ENCODE data around the gene ANK2.

ANK2 gene

DNA sequence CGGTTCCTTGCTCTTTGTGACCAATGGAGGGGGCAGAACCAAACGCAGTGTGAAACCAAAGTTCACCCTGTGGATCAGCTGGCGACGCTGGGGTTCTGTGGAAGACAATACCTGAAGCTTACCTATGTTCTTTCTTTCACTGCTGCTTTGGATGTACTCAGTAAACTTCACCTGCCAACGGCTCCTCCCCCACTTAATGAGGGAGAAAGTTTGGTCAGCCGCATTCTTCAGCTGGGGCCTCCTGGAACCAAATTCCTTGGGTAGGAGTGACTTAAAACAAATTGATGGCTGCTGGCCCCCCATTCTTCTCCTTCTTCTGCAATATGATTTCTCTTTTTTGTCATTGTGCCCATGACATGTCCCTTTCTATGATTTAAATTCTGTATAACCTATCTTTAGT, 282.4 kb downstream of the ANK2 start:
- no peak overlapping the region for H3K4me3 ChIP-seq (ENCODE audit: low read depth, low read length)
- TF ChIP-seq, protein P1, sequence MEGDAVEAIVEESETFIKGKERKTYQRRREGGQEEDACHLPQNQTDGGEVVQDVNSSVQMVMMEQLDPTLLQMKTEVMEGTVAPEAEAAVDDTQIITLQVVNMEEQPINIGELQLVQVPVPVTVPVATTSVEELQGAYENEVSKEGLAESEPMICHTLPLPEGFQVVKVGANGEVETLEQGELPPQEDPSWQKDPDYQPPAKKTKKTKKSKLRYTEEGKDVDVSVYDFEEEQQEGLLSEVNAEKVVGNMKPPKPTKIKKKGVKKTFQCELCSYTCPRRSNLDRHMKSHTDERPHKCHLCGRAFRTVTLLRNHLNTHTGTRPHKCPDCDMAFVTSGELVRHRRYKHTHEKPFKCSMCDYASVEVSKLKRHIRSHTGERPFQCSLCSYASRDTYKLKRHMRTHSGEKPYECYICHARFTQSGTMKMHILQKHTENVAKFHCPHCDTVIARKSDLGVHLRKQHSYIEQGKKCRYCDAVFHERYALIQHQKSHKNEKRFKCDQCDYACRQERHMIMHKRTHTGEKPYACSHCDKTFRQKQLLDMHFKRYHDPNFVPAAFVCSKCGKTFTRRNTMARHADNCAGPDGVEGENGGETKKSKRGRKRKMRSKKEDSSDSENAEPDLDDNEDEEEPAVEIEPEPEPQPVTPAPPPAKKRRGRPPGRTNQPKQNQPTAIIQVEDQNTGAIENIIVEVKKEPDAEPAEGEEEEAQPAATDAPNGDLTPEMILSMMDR (IDR thresholded peaks at IDR 0.05; ENCODE audit: borderline replicate concordance, insufficient read depth, low read depth, low read length), result no peak

DNA sequence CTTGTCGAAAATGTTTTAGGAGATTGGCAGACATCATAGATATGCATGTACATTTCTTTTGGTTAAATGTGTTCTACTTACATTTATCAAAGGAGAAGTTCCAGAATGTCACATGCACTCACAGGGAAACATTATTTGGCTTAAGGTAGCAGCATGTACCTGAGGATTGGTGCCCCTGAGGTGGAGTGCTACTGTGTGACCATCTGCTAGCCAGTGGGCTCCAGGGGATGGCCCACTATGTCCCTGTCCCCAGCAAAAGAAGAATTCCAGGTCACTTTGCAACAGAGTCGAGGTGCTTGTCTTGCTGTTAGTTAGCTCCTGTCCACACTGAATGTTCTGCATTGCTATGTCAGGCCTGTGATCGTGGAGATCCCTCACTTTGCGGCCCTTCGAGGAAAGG, 283.2 kb downstream of the ANK2 start:
- TF ChIP-seq, protein P1 (IDR thresholded peaks at IDR 0.05; ENCODE audit: borderline replicate concordance, insufficient read depth, low read depth, low read length), result no peak
- no peak overlapping the region for H3K4me3 ChIP-seq (ENCODE audit: low read depth, low read length)

DNA sequence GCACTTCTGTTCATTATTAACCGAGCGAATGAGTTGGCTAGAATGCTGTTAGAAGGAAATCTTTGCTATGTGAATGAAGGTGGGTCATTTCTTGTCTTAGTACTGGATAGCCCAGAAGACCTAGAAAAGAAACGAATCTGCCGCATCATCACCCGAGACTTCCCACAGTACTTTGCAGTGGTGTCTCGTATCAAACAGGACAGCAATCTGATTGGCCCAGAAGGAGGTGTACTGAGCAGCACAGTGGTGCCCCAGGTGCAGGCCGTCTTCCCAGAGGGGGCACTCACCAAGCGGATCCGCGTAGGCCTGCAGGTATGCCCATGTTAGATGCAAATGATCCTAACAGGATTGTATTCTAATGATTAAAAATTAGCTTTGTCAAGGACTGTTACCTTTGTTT, 286.3 kb downstream of the ANK2 start:
- TF ChIP-seq, protein P1 (IDR thresholded peaks at IDR 0.05; ENCODE audit: borderline replicate concordance, insufficient read depth, low read depth, low read length), result no peak

DNA sequence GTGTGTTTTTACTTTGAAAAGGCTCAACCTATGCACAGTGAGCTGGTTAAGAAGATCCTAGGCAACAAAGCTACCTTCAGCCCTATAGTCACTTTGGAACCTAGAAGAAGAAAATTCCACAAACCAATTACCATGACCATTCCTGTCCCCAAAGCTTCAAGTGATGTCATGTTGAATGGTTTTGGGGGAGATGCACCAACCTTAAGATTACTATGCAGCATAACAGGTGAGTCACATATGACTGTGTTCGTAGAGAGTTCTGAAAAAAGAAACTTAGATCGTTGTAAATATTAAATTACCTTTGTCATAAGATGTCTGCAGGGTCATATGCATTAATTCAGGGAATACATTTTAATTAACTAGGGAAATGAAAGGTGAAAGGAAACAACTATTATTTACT, 287.1 kb downstream of the ANK2 start:
- TF ChIP-seq, protein P1 (IDR thresholded peaks at IDR 0.05; ENCODE audit: borderline replicate concordance, insufficient read depth, low read depth, low read length), result no peak
- no peak overlapping the region for H3K4me3 ChIP-seq (ENCODE audit: low read depth, low read length)

More for the DNA sequence above, 286.3 kb downstream of the ANK2 start:
- H3K4me3 ChIP-seq (ENCODE audit: low read depth, low read length), result no peak overlapping the region

DNA sequence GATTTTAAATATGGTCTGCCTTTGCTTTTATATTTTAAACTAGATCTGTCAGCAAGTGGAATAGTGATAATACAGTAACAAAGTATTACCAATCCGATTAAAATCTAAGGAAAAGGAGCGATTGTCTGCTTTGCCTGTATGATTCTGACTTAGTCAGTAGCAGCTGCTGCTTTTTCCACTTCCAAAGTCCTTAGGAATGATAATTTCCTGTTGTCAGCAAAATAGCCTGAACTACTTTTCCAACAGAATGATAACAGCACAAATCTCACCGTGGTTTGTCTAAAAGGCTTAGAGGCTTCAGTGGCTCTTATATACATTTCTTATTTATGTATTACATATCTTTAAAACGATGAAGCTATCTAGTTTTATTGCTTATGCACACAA, 290.0 kb downstream of the ANK2 start:
- H3K4me3 ChIP-seq (ENCODE audit: low read depth, low read length), result no peak overlapping the region
- TF ChIP-seq, protein P1 (IDR thresholded peaks at IDR 0.05; ENCODE audit: borderline replicate concordance, insufficient read depth, low read depth, low read length), result no peak

DNA sequence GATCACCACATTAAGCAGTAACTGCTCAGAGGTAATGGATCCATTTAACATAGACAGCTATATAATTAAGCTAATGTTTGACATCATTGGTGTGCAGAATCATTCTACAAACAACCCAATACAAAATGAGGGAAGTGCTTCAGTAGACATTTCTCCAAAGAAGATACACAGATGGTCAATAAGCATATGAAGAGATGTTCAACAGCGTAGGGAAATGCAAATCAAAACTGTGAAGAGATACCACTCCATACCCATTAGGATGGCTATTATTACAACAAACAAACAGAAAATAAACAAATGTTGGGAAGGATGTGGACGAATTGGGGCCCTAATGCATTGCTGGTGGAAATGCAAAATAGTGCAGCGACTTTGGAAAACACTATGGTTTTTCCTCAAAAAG, 294.6 kb downstream of the ANK2 start:
- no peak overlapping the region for H3K4me3 ChIP-seq (ENCODE audit: low read depth, low read length)
- TF ChIP-seq, protein P1 (IDR thresholded peaks at IDR 0.05; ENCODE audit: borderline replicate concordance, insufficient read depth, low read depth, low read length), result no peak

DNA sequence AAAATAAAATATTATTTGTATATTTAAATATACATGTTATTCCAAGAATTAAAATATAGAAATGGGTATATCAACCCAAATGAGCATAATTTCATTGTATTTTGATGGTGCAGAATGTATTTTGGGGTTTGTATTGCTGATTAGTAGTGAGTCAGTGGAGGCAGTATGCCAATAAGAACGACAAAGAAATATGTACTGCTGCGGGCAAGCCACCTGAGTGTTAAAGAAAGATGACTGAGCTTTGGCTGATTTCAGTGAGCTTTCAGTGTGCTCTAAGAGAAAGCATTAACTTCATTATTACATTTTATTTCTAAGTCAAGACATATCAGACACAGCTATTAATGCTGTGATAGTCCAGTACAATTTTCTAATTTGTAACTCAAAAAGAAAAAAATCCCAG, 297.8 kb downstream of the ANK2 start:
- TF ChIP-seq, protein P1 (IDR thresholded peaks at IDR 0.05; ENCODE audit: borderline replicate concordance, insufficient read depth, low read depth, low read length), result no peak
- no peak overlapping the region for H3K4me3 ChIP-seq (ENCODE audit: low read depth, low read length)
